Activated naive CD8-positive, alpha-beta T cell (primary cell): ENCODE results near the gene PCDHA6.
A peak's percentile ranks its signal among the peaks of the same experiment; 100 is the strongest.
"Not testable (repeated sequence)": the region's sequence is repeated elsewhere in the genome, so short reads cannot be mapped to it uniquely, and the experiment has no call there.

ENCODE experiments used
- H3K27ac Mint-ChIP-seq: one replicate; pipeline ENCODE4 v1.8.0; 2021; ENCODE audit warnings: mixed read lengths
- H3K27me3 Mint-ChIP-seq: one replicate; pipeline ENCODE4 v1.8.0; 2021; ENCODE audit warnings: mixed read lengths
- H3K36me3 Mint-ChIP-seq: one replicate; pipeline ENCODE4 v1.8.0; 2021; ENCODE audit warnings: mixed read lengths
- H3K4me1 Mint-ChIP-seq: one replicate; pipeline ENCODE4 v1.8.0; 2021; ENCODE audit warnings: low read depth, mixed read lengths
- H3K4me3 Mint-ChIP-seq: one replicate; pipeline ENCODE4 v1.8.0; 2021; ENCODE audit warnings: mild to moderate bottlenecking, mixed read lengths
- H3K9me3 Mint-ChIP-seq: one replicate; pipeline ENCODE4 v1.8.0; 2021; ENCODE audit warnings: low read depth, mixed read lengths

The PCDHA6 gene

GRCh38 chr5:140827704-140828361, at the start of gene PCDHA6:
Gene PCDHA6 (plus strand): TSS chr5:140827960. CDS start chr5:140828092, 132 bp downstream.
- H3K4me1 Mint-ChIP-seq, result no peaks in the 10 kb centered on the region
- peaks cover 17% of the 10 kb centered on the region for H3K36me3 Mint-ChIP-seq
- H3K9me3 Mint-ChIP-seq, result peaks cover 20% of the 10 kb centered on the region
- H3K27ac Mint-ChIP-seq, result no peak within 1 kb of the TSS
- peak within 1 kb of the TSS; percentile 2 for H3K4me3 Mint-ChIP-seq
- peaks cover 33% of the 10 kb centered on the region for H3K27me3 Mint-ChIP-seq

GRCh38 chr5:140780512-140780911, 47.2 kb upstream of the PCDHA6 start:
- Mint-ChIP-seq H3K36me3 (peaks cover 24% of the 10 kb centered on the region), H3K27me3 (peaks cover 2% of the 10 kb centered on the region), H3K4me3 (no peak overlapping the region), H3K27ac (no peak overlapping the region), H3K4me1 (no peaks in the 10 kb centered on the region), H3K9me3 (peaks cover 44% of the 10 kb centered on the region)

- Mint-ChIP-seq H3K4me3 (no peak within 1 kb of the TSS), H3K27me3 (peaks cover 20% of the 10 kb centered on the region), H3K27ac (no peak within 1 kb of the TSS), H3K4me1 (no peaks in the 10 kb centered on the region), H3K36me3 (peaks cover 26% of the 10 kb centered on the region), H3K9me3 (peaks cover 22% of the 10 kb centered on the region)
These were observed 41.7 kb upstream of the PCDHA6 start, which contains the start of gene PCDHA1 for GRCh38 chr5:140785905-140786686. Gene PCDHA1 (plus strand): TSS chr5:140786140.

GRCh38 chr5:140787422-140787821, 40.3 kb upstream of the PCDHA6 start:
- Mint-ChIP-seq H3K9me3 (peaks cover 29% of the 10 kb centered on the region), H3K36me3 (peaks cover 28% of the 10 kb centered on the region), H3K27me3 (peaks cover 26% of the 10 kb centered on the region)
- not testable (repeated sequence) for H3K4me1 Mint-ChIP-seq, H3K4me3 Mint-ChIP-seq, H3K27ac Mint-ChIP-seq

- H3K4me3 Mint-ChIP-seq, H3K4me1 Mint-ChIP-seq, H3K27ac Mint-ChIP-seq: not testable (repeated sequence)
- H3K36me3 Mint-ChIP-seq, result peaks cover 27% of the 10 kb centered on the region
- H3K9me3 Mint-ChIP-seq, result peaks cover 29% of the 10 kb centered on the region
- peaks cover 29% of the 10 kb centered on the region for H3K27me3 Mint-ChIP-seq
These were observed 39.8 kb upstream of the PCDHA6 start for GRCh38 chr5:140787849-140788504.

- H3K36me3 Mint-ChIP-seq, result peaks cover 27% of the 10 kb centered on the region
- H3K4me3 Mint-ChIP-seq, result no peak overlapping the region
- H3K27me3 Mint-ChIP-seq, result peaks cover 40% of the 10 kb centered on the region
- peaks cover 19% of the 10 kb centered on the region for H3K9me3 Mint-ChIP-seq
- no peak overlapping the region for H3K27ac Mint-ChIP-seq
- H3K4me1 Mint-ChIP-seq, result no peaks in the 10 kb centered on the region
These were observed 36.7 kb upstream of the PCDHA6 start for GRCh38 chr5:140791089-140791488.

- Mint-ChIP-seq H3K4me1 (no peaks in the 10 kb centered on the region), H3K4me3 (no peak within 1 kb of the TSS), H3K9me3 (peaks cover 20% of the 10 kb centered on the region), H3K27ac (no peak within 1 kb of the TSS), H3K36me3 (peaks cover 22% of the 10 kb centered on the region), H3K27me3 (peaks cover 40% of the 10 kb centered on the region)
These were observed 33.0 kb upstream of the PCDHA6 start, which contains the start of gene PCDHA2 for GRCh38 chr5:140794595-140795258. Gene PCDHA2 (plus strand): TSS chr5:140794852.

- Mint-ChIP-seq H3K4me1 (no peaks in the 10 kb centered on the region), H3K27ac (no peak overlapping the region), H3K4me3 (no peak overlapping the region), H3K9me3 (peaks cover 22% of the 10 kb centered on the region), H3K36me3 (peaks cover 21% of the 10 kb centered on the region), H3K27me3 (peaks cover 41% of the 10 kb centered on the region)
These were observed 32.5 kb upstream of the PCDHA6 start for GRCh38 chr5:140795259-140795641.

- peaks cover 19% of the 10 kb centered on the region for H3K9me3 Mint-ChIP-seq
- not testable (repeated sequence) for H3K27ac Mint-ChIP-seq, H3K4me1 Mint-ChIP-seq, H3K4me3 Mint-ChIP-seq
- H3K27me3 Mint-ChIP-seq, result peaks cover 40% of the 10 kb centered on the region
- peaks cover 20% of the 10 kb centered on the region for H3K36me3 Mint-ChIP-seq
These were observed 31.6 kb upstream of the PCDHA6 start for GRCh38 chr5:140796072-140796717.

GRCh38 chr5:140796718-140797095, 31.1 kb upstream of the PCDHA6 start:
- Mint-ChIP-seq H3K9me3 (peaks cover 18% of the 10 kb centered on the region), H3K4me3 (no peak overlapping the region), H3K27ac (no peak overlapping the region), H3K4me1 (no peaks in the 10 kb centered on the region), H3K27me3 (peaks cover 40% of the 10 kb centered on the region), H3K36me3 (peaks cover 18% of the 10 kb centered on the region)

GRCh38 chr5:140800816-140801493, 26.8 kb upstream of the PCDHA6 start, which contains the start of gene PCDHA3:
Gene PCDHA3 (plus strand): TSS chr5:140801057.
- H3K27ac Mint-ChIP-seq, result no peak within 1 kb of the TSS
- no peak within 1 kb of the TSS for H3K4me3 Mint-ChIP-seq
- H3K4me1 Mint-ChIP-seq, result no peaks in the 10 kb centered on the region
- H3K27me3 Mint-ChIP-seq, result peaks cover 40% of the 10 kb centered on the region
- peaks cover 22% of the 10 kb centered on the region for H3K36me3 Mint-ChIP-seq
- peaks cover 23% of the 10 kb centered on the region for H3K9me3 Mint-ChIP-seq

GRCh38 chr5:140801494-140801841, 26.3 kb upstream of the PCDHA6 start:
- peaks cover 23% of the 10 kb centered on the region for H3K9me3 Mint-ChIP-seq
- no peak overlapping the region for H3K27ac Mint-ChIP-seq
- peaks cover 24% of the 10 kb centered on the region for H3K36me3 Mint-ChIP-seq
- H3K27me3 Mint-ChIP-seq, result peaks cover 44% of the 10 kb centered on the region
- H3K4me1 Mint-ChIP-seq, result no peaks in the 10 kb centered on the region
- no peak overlapping the region for H3K4me3 Mint-ChIP-seq

GRCh38 chr5:140802381-140802780, 25.4 kb upstream of the PCDHA6 start:
- H3K36me3 Mint-ChIP-seq, result peaks cover 27% of the 10 kb centered on the region
- H3K4me3 Mint-ChIP-seq, H3K27ac Mint-ChIP-seq, H3K4me1 Mint-ChIP-seq: not testable (repeated sequence)
- peaks cover 27% of the 10 kb centered on the region for H3K9me3 Mint-ChIP-seq
- H3K27me3 Mint-ChIP-seq, result peaks cover 47% of the 10 kb centered on the region

- Mint-ChIP-seq H3K4me3 (no peak overlapping the region), H3K9me3 (peaks cover 27% of the 10 kb centered on the region), H3K4me1 (no peaks in the 10 kb centered on the region), H3K27me3 (peaks cover 47% of the 10 kb centered on the region), H3K27ac (no peak overlapping the region), H3K36me3 (peaks cover 30% of the 10 kb centered on the region)
These were observed 24.9 kb upstream of the PCDHA6 start for GRCh38 chr5:140802781-140803271.
